Erythroblast (primary cell): ENCODE measurements around the gene BMP5.

Source experiments
- GATA1 ChIP-seq: IDR thresholded peaks from 2 replicates; pipeline ENCODE4 v1.6.1; 2011; ENCODE audit warnings: low read depth, mild to moderate bottlenecking, control low read depth, low read length, moderate library complexity
- POLR2A ChIP-seq: IDR thresholded peaks from 2 replicates; pipeline ENCODE4 v1.6.1; 2011; ENCODE audit warnings: mild to moderate bottlenecking, low read length

- TF ChIP-seq POLR2A (no peak), GATA1 (no peak)
Observed at GRCh38 chr6:55775029-55775318, 100.4 kb downstream of the BMP5 start.
